C4-2B (cell line): ENCODE results near the gene SCAF1.

Source experiments
- H3K27ac ChIP-seq: fragments of 450-650 bp; 2 replicates; pipeline ENCODE4 v1.5.1; 2017
- CTCF ChIP-seq: fragments of 450-650 bp; conservative IDR thresholded peaks from 2 replicates; pipeline ENCODE4 v1.5.1; 2017; ENCODE audit warnings: mild to moderate bottlenecking
- ZFX ChIP-seq: fragments of 450-650 bp; IDR thresholded peaks from 2 replicates; pipeline ENCODE4 v1.6.1; 2017

SCAF1 gene

GRCh38 chr19:49651820-49652550 lies 10.0 kb downstream of the SCAF1 start:
- H3K27ac ChIP-seq = no peak overlapping the region
- TF ChIP-seq ZFX (no peak), CTCF (no peak)

GRCh38 chr19:49652551-49653465 lies 10.8 kb downstream of the SCAF1 start:
- no peak overlapping the region for H3K27ac ChIP-seq
- TF ChIP-seq CTCF (no peak), ZFX (no peak)

GRCh38 chr19:49653466-49653806 lies 11.4 kb downstream of the SCAF1 start:
- H3K27ac ChIP-seq = no peak overlapping the region
- TF ChIP-seq CTCF (no peak), ZFX (no peak)

- TF ChIP-seq CTCF (no peak), ZFX (no peak)
- no peak overlapping the region for H3K27ac ChIP-seq
Observed at GRCh38 chr19:49654581-49654980, 12.6 kb downstream of the SCAF1 start.

- TF ChIP-seq CTCF (no peak), ZFX (no peak)
- no peak overlapping the region for H3K27ac ChIP-seq
Observed at GRCh38 chr19:49655570-49656455, 13.8 kb downstream of the SCAF1 start.

- TF ChIP-seq CTCF (no peak), ZFX (no peak)
- H3K27ac ChIP-seq = no peak overlapping the region
Observed at GRCh38 chr19:49656456-49657109, 14.6 kb downstream of the SCAF1 start.
